HG02884 (cell line): ENCODE data around the gene GAL3ST2.
"Not testable (repeated sequence)": the region's sequence is repeated elsewhere in the genome, so short reads cannot be mapped to it uniquely, and the experiment has no call there.

Experiments
- ATAC-seq: cut with Tn5 transposase; IDR thresholded peaks from one replicate; pipeline ENCODE4 v1.9.1; 2021; ENCODE audit warnings: mild to moderate bottlenecking, moderate library complexity; ENCODE audit not compliant: unreplicated experiment

The GAL3ST2 gene

DNA sequence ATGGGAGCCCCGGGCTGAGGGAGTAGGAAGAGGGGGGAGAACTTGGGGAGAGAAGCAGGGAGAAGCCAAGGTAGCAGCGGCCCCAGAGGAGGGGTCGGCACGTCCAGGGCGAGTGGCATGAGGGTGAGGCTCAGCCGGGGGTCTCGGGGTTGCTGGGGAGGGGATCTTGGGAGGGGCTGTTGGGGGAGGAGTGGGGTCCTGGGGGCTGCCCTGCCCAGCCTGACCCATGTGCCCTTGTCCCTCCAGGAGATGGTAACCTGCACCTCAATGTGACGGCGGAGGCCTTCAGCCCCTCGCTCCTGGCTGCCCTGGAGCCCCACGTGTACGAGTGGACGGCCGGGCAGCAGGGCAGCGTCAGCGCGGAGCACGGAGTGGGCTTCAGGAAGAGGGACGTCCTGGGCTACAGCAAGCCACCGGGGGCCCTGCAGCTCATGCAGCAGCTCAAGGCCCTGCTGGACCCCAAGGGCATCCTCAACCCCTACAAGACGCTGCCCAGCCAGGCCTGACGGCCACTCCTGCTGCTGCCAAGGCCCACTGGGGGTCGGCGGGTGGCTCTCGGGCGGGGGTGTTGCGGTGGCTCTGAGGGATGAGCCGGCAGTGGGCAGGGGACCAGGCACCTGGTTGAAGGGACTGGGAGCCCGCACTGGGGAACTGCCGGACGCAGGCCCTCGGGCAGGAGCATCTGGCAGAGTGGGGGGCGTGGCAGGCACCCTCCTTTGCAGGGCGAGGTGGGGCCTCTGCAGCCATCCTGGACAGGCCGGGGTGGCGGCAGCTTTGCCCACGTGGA, 9.0 kb upstream of the GAL3ST2 start:
- ATAC-seq = no peak

DNA sequence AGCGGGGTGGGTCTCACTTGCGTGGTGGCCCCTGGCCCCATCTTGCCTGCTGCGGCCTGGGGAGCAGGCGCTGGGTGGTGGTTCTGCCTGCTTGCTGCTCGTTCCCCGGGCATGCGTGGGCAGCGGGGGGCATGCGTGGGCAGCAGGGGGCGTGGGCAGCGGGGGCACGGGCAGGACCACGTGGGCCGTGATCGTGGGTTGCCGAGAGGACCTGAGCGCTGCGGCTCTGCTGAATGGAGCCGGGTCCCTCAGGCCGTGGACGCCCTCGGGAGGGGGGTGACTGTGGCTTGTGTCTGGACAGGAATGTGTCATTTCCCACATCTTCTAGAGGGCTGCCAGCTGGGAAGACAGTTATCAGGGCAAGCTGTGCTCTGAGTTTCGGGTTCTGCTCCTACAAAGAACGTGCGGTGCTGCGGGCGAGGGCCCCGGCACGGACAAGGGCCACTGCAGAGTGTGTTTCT, 8.3 kb upstream of the GAL3ST2 start:
- no peak for ATAC-seq

DNA sequence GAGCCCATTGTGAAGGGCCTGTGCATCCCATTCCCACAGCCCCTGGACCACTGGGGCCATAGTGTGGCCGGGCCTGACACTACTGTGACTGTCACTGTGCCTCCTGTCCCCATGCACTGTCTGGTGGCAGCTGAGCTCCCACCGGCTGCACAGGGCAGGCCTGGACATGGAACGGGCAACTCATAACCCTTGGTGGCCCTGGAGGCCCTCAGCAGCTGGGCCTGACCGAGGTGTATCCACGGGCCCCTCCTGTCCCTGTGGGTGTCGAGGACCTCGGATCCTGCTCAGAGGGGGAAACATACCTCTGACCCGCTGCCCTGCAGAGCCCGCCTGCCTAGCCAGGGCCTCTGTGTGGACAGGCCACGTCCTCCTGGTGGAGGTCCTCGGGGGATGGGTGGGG, 7.8 kb upstream of the GAL3ST2 start:
- no peak for ATAC-seq

GRCh38 chr2:241769819-241770184, 6.8 kb upstream of the GAL3ST2 start:
- ATAC-seq = no peak

DNA sequence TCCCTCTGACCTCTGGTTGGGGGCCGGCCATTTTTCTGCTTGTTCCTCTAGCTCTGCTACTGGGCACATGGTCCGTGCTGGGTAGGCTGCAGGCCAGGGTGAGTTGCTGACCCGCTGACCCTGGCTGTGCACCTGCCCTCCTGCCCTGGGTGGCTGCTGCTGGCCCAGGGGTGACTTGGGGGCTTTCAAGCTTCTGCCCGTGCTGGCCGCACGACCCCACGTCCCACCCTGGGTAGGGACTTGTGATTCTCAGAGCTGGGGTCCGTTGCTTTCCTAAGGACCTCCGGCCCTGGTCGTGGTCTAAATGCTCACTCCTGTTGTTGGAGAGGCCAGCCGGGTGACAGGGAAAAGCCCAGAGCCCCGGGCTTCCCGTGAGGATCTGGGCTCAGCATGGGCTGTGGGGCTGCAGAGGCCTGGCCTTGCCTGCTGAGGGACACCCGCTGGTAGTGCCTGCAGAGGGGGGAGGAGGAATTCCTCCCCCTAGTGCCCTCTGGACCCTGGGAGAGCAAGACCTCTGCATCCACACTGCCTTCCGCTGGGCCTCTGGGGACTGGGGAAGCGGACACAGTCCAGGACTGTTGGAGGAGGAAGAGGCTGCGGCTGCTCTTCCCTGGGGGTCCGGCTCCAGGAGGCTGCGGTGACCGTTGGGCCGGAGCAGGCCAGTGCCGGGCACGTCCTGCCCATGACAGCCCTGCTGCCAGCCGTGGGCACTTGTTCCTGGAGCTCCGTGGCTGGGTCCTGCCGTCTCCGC, 6.3 kb upstream of the GAL3ST2 start:
- no peak for ATAC-seq

GRCh38 chr2:241770936-241771285, 5.7 kb upstream of the GAL3ST2 start:
- ATAC-seq = no peak

GRCh38 chr2:241771286-241772062, 5.1 kb upstream of the GAL3ST2 start:
- ATAC-seq = no peak

GRCh38 chr2:241772063-241772499, 4.5 kb upstream of the GAL3ST2 start:
- no peak for ATAC-seq

GRCh38 chr2:241773511-241774418, 2.9 kb upstream of the GAL3ST2 start:
- ATAC-seq = no peak

DNA sequence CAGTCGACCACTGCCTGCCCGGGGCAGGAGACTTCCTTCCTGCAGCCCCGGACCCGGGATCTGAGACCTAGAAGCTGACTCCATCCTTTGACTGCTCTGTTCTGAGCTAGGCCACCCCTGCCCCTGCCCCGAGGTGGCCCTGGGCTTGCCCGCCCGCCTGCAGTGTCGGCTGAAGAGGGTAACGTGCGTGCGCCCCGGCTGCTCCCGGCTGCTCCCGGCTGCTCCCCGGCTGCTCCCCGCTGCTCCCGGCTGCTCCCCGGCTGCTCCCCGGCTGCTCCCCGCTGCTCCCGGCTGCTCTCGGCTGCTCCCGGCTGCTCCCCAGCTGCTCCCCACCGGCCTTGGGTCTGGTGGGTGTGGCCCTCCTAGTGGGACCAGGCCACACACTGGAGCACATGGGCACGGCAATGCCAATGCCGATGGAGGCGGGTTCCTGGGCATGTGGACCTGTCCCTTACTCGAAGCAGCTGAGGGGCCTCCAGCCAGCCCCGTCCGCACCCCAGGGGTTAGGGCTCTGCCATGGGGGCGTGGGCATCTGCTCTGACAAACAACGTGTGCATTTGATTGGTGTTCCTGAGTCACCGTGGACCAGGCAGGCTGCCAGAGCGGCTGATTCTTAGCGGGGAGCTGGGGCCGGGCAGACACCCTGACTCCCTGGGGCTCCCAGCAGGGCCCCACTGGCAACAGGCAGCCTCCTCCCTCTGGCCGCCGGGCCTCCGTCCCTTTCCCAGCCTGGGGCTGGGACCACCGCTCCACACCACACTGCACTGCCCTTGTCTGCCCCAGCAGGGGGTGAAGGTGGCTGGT, 2.0 kb upstream of the GAL3ST2 start:
- no peak for ATAC-seq

GRCh38 chr2:241775223-241776177, 1.1 kb upstream of the GAL3ST2 start:
- ATAC-seq = no peak

DNA sequence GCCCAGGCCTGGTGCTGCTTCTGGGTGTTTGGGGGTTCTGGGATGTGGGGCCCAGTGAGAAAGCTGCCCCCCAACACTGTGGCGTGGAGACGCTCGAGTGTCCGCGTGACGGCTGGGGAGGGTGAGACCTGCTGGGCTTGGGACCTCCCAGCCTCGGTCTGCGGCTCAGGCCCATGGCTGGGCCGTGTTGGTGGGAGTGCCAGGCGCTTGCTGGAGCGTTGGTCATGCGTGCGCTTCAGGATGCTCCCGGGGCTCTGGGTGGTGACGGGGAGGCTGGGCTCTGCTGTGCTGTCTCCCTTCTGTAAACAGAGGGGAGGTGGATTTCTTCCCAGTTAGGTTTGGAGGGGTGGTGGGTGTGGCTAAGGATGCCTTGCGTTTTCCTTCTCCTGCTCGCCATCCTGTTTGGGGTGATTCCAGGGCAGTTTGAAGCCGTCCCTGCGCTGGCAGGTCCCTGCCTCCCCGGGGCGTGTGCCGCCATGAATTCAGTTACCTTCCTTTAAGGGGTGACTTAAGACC, 606 bp downstream of the GAL3ST2 start:
- no peak for ATAC-seq

DNA sequence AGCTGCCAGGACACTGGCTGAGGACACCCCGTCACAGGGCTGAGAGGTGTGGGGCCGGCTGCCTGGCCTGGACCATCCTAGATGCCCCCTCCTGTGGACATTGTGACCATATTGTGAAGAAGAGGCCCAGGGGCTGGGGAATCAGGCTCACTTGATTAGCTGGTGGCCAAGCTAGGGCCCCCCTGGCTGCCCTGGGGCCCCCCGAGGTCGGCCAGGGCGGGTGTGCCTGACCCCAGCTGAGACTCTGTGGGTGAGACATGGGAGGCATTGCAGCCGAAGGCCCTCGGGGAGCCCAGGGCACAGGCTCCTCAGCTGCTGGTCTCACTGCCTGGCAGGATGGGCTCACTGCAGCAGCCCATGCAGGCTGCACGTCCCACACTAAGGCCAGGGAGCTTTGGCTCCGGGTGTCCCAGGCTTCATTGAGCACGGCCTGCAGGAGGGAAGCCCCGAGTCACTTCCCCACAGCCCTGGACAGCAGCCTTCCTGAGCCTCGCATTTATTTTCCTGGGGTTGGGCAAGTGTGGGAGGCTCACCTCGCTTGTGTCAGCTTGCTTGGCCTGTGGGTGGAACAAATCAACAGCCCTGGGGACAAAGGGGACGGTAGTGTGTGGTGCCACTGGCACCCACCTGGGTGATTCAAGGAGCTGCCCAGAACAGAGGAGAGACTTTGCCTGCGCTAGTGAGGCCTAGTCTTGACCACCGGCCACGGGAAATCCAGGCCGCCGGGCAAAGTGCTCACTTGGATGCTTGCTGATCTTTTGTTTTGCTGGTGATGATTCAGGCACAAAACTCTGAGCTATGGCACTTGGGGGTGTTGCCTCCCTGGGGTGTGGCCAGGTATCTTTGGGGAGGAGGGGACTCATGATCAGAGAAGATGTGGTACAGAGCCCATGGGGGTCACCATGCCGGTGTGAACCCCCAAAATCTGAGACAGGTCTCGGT, 1.3 kb downstream of the GAL3ST2 start:
- ATAC-seq = no peak

DNA sequence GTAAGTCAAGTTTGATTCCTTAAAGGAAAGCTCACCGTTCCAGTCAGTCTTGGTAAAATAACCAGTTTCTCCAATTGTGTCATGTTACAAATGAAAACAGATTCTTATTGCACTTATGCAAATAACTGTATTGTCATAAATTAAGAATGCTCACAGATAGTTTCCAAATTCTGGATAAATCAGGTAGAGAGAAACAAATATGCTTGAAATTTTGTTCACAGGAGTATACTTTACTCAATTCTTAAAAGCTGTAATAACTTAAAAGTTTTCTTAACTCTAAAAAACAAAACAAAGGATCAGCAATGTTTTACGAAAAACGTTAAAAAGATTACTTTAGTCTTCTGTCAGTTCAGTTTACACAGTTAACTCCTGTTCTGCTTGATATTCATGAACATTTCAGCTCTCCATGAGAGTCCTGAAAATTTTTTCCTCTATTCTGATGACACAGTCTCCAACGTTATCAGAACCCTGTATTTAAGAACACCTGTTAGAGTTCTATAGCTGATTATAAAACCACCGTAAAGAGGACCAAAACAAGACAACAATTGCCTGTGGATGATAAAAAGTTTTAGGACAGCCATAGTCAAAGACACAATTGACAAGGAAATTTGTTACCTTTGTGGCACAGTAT, 4.4 kb downstream of the GAL3ST2 start:
- no peak for ATAC-seq

- not testable (repeated sequence) for ATAC-seq
Observed at GRCh38 chr2:241782053-241782452, 5.4 kb downstream of the GAL3ST2 start.

GRCh38 chr2:241788135-241788534, 11.5 kb downstream of the GAL3ST2 start:
- ATAC-seq = no peak

- ATAC-seq = no peak
Observed at GRCh38 chr2:241788572-241788971, 11.9 kb downstream of the GAL3ST2 start.
